GM19023 (cell line): ENCODE data around the gene CUL1.

ENCODE experiments used
- ATAC-seq: cut with Tn5 transposase; IDR thresholded peaks from one replicate; pipeline ENCODE4 v1.9.1; 2021; ENCODE audit warnings: mild to moderate bottlenecking, moderate library complexity; ENCODE audit not compliant: unreplicated experiment

Gene CUL1

DNA sequence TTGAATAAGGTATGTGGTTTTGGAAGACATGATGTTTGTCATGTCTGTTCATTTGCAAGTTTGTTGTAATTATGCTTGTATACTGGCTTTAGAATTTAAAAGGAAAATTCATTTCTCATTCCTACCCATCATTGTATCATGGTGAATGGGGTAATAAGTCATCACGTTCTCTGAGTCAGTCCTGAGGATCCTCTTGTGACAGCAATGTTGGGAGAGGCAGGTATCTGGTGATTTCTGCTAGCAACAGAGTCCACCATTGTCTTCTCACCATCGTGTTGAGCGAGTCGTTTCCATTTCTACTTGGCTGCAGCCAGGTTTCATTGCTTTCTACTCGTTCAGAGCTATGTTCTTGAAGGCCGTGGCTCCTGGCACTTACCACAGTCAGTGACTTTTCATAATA is 16.3 kb downstream of the CUL1 start:
- no peak for ATAC-seq

- no peak for ATAC-seq
Measured at GRCh38 chr7:148717266-148717793, 18.6 kb downstream of the CUL1 start.

GRCh38 chr7:148718431-148718830 is 19.7 kb downstream of the CUL1 start:
- ATAC-seq, result no peak

DNA sequence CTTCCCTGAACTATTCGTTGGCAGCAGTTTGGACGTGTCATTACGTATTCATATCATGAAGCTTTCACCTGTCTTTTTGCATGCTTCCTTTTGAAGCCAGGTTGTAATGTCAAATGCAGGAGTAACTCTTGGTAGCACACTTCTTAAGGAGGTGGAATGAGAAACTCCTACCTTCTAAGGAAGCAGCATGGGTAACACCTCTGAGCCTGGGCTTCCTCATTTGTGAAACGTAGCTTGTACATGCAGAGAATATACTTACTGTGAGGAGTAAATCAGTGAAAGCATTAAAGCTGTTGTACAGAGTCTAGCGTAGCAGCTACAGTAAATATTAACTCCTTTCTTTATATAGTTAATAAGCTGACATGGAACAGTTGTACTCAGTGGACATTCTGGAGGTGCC is 21.1 kb downstream of the CUL1 start:
- no peak for ATAC-seq

DNA sequence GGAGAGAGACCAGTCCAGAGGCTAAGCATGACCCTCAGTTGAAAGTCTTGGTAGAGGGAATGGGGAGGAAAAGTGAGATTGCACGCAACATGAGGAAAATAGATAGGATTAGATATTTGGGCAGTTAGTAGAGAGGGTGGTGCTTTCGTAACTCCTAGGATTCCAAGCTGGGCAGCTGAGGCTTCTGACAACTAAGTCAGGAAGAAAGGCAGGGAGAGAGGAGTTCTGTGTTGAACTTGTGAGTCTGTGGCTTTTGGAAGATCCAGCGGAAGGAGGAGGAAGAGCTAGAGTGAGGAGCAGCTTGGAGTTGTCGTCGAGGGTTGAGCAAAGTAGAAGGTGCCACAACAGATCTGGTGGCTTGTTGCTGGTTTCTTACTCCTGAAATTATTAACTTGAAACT is 21.8 kb downstream of the CUL1 start:
- no peak for ATAC-seq

- ATAC-seq, result no peak
Measured at GRCh38 chr7:148721390-148721789, 22.7 kb downstream of the CUL1 start.

DNA sequence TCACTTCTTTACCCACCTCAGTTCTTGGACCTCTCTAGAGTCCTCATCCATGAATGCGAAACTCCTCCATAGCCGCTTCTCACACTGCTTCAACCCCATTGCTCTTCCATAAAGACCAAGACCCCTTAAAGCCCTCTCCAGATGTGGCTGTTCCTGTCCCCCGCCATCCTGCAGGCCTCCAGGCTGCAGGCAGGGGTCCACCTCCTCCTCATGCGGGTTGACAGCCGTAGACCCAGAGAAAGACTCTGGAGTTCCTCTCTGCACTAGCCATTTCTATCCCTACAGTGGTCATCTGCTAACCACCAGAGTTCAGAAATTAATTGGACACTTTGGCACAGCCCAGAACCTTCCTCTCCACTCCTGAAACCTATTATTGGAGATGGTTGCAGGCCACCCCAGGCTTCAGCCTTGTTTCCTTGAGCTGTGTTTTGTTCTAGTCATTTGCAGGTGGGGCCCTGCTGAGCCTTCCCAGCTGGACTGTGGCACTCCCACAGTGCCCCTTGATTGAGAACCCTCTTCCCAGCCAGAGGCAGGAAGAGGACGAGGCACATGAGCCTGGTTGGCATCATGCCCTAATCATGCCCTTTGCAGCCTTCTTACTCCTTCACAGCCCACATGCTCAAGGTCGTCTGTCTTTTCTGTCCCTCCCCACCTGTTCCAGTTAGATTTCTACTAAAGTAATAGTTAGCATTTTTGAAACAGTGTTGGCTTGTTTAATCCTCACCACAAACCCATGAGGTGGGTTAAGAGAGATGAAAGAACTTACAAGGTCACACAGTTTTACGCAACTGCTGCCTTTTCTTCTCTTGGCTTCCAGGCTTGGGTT is 23.9 kb downstream of the CUL1 start:
- no peak for ATAC-seq

DNA sequence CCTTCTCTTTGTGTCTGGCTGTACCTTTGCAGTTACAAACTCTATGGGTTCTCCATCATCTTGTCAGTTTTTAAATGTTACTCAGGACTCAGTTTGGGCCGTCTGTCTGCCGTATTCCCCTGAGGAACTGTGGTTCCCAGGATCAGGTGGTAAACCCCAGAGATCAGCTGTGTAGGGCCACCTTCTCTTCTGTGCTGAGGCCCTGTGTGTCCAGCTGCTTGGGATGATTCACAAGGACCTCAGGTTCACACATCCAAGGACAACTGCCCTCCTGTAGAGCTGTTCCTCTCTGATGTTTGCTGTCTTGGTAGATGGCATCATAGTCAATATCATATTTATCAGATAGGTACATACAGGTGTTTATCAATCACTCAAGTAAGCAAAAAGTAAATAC is 24.5 kb downstream of the CUL1 start:
- no peak for ATAC-seq

DNA sequence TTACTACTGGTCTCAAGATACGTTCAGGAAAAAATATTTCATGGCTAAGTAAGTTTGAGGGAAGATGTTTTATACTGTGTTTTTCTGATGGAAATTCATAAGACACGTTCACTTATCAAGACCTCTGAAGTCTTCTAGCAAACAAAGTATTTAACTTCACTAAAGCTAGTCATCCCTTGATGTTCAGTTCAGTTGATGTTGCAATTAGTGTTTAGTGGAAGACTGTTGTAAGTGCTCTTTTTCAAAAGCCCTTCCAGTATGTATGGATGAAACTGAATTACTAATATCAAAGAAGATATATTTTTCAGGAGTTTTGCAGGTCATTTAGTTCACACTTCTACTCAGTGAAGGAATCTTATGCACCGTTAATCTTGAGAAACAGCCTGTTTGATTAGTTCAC is 25.1 kb downstream of the CUL1 start:
- ATAC-seq, result no peak

DNA sequence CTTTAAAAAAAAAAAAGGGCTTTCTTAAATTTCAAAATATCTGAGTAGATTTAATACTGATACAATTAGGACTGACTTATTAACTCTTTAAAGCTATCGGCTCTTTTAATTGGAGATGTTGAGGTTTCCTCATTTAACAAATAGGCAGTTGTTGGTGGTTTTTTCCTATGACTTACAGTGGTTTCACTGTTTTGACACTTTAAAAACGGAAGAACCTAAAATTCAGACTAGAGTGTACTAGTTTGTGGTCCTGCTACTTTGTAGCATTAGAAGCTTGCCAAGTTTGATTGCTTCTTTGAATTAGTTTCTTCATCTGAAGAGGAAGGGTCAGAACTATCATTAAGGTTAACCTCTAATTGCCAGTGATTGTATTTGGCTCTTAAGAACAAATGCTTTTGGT is 27.7 kb downstream of the CUL1 start:
- ATAC-seq, result no peak

- no peak for ATAC-seq
Measured at GRCh38 chr7:148727501-148728278, 29.0 kb downstream of the CUL1 start.

DNA sequence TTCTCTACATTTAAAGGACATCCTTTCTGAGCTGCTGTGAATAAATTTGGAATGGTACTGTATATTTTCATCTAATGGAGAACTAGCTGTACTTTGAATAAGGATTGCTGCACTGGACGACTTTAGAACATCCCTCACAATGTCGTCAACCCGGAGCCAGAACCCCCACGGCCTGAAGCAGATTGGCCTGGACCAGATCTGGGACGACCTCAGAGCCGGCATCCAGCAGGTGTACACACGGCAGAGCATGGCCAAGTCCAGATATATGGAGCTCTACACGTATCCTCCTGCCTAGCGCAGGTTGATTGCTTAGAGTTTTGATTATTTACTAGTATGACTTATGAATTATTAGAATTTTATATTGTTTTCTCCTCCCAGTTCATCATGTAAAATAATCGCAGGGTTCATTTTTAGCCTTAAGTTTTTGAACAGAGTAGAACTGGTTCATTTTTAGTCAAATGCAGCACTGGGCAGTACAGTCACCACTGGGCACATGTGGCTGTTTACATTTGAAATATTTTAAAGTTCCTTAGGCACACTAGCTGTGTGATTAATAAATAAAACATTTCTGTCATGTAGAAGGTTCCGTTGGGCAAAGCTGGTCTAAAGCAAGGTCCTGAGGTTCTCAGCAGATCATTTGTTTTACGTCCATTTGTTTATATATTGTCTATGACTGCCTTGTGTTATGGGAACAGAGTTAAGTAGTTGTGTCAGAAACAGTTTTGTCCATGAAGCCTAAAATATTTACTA is 31.5 kb downstream of the CUL1 start:
- no peak for ATAC-seq

GRCh38 chr7:148732862-148733261 is 34.2 kb downstream of the CUL1 start:
- no peak for ATAC-seq

DNA sequence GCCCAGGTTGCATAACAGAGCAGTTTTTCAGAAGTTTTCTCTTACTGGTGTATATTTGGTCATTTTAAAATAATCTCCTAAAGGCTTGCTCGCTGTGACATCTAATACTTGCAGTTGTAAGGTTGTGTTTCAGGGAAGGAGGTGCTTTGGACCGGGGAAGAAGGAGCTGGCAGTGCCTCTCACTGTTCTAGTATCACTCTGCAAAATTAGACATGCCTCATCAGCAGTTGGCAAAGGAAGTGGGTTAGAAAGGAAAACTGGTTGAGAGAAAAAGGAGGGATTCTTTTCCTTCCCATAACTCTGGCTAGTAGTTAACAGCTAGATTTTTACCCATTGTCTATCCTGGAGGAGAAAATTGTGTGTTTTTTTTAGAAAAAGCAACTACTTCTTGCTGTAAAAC is 34.8 kb downstream of the CUL1 start:
- ATAC-seq, result no peak

- ATAC-seq, result no peak
Measured at GRCh38 chr7:148735141-148735540, 36.4 kb downstream of the CUL1 start.

DNA sequence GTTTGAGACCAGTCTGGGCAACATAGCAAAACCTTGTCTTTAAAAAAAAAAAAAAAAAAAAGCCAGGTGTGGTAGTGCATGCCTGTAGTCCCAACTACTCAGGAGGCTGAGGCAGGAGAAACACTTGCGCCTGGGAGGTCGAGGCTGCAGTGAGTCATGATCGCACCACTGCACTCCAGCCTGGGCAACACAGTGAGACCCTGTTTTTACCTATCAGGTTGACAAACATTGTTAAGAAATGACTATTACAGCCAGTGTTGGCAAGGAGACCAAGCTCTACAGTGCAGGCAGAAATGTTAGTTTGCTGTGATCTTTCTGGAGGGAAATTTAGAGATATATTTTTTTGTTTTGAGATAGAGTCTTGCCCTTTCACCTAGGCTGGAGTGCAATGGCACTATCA is 37.3 kb downstream of the CUL1 start:
- ATAC-seq, result no peak

- no peak for ATAC-seq
Measured at GRCh38 chr7:148738737-148739535, 40.2 kb downstream of the CUL1 start.

DNA sequence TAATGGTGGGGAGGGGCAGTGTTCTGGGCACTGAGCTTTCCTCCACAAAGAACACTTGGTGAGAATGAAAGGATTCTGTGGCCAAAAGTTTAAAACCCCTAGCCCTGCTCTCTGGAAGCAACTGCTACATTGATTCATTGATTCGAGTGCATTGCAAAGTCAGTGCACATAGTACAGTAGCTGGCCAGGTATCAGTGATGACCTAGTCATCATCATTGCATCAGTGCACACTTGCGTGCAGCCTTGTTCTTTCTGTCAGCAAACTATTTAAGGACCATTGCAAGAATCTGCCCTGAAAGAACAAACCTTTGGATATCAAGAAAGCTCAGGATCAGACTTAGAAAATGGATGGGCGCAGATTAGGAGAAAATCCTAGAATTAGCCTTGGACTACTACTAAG is 47.4 kb downstream of the CUL1 start:
- no peak for ATAC-seq

DNA sequence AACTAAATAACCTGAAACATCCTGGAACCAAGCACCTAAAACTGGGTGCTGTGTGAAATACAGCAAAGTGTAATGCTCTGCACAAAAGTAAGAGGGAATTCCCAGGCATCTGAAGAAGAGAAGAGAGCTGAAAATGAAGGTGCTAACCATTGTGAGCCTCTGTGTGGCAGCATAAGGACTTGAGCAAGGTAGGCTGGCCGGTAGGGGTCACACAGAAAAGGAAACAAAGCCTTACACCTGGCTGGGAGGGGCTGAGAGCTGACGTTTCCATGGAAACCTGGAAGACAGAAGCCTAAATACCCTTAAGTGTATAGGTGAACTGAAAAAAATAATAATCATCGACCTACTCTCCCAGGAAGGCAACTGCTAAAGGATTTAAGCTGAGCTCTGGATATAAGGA is 48.6 kb downstream of the CUL1 start:
- ATAC-seq, result peak; percentile 54
